Lower lobe of right lung (tissue), 2 donors: Measurements from ENCODE around the gene APOBEC3H. TPM values are rescaled to one million over a fixed set of nuclear protein-coding genes. Genes with fewer than 3 reads are reported as not detected.

Source experiments
- ATAC-seq, 2 donors: fragments of 200-7000 bp; cut with Tn5 transposase; one replicate each; pipeline ENCODE4 v1.9.1; 2020 to 2022; ENCODE audit warnings: mild to moderate bottlenecking in 2 of 2, moderate library complexity in 2 of 2
- DNase-seq: peaks from one replicate; pipeline ENCODE4 v3.0.0-alpha.2; 2020
- H3K27ac ChIP-seq: fragments of 200-600 bp; one replicate; pipeline ENCODE4 v1.8.0; 2022
- H3K27me3 ChIP-seq: fragments of 200-600 bp; one replicate; pipeline ENCODE4 v1.8.0; 2022; ENCODE audit warnings: low read depth
- H3K36me3 ChIP-seq: fragments of 200-600 bp; one replicate; pipeline ENCODE4 v1.8.0; 2022; ENCODE audit warnings: mild to moderate bottlenecking
- H3K4me1 ChIP-seq: fragments of 200-600 bp; one replicate; pipeline ENCODE4 v1.8.0; 2022
- H3K4me3 ChIP-seq: fragments of 200-600 bp; one replicate; pipeline ENCODE4 v1.8.0; 2022; ENCODE audit warnings: mild to moderate bottlenecking
- H3K9me3 ChIP-seq: fragments of 200-600 bp; one replicate; pipeline ENCODE4 v1.8.0; 2022
- intact Hi-C: fragments of 100-400 bp; cut with DNase I; formaldehyde crosslinking; loops from one replicate; pipeline ENCODE4 v1.11.0; 2022
- total RNA-seq: library from RNA; stranded (reverse); fragmentation: NEBNext Ultra II Directional; extraction: Animal tissue kit (Norgen Biotek cat#: 25700); gene quantifications from one replicate; pipeline ENCODE4 v1.2.1, GENCODE V29; 2021
- TF ChIP-seq, protein P1 (sequence below): fragments of 200-600 bp; IDR thresholded peaks from one replicate; pipeline ENCODE4 v1.8.0; 2022; ENCODE audit warnings: antibody characterized with exemption, mild to moderate bottlenecking
- donor health status: DM: no; HTN: yes; CAD: no; lungs with severe emphysema.

The APOBEC3H gene
- total RNA-seq, 1 donor from 2014 or later = 1.9 TPM

DNA sequence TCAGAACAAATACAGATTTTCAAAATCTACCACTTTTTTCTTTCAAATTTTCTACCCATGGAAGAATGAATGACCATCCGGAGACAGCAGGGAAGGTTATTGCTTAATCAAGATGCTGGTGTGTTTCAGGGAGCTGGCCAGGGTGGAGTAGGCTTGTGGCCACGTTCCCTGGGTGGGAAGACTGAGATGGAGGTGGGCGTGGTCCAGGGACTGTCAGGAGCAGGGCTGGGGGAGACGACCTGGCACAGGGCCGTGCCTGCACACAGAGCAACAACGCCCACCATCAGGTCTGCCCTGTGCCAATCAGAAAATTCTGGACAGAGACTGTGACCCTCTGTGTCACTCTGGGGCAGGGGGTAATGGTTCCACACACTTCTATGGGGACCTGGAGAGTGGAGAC is 7.1 kb upstream of the APOBEC3H start:
- DNase-seq (no peak), ATAC-seq (no peak)
- peak overlapping the region; percentile 39 for H3K27ac ChIP-seq
- peaks cover 9% of the 10 kb centered on the region for H3K4me1 ChIP-seq
- intact Hi-C loops = no loop called here
- no peaks in the 10 kb centered on the region for H3K9me3 ChIP-seq
- H3K4me3 ChIP-seq = no peak overlapping the region
- no peaks in the 10 kb centered on the region for H3K36me3 ChIP-seq
- TF ChIP-seq, protein P1, sequence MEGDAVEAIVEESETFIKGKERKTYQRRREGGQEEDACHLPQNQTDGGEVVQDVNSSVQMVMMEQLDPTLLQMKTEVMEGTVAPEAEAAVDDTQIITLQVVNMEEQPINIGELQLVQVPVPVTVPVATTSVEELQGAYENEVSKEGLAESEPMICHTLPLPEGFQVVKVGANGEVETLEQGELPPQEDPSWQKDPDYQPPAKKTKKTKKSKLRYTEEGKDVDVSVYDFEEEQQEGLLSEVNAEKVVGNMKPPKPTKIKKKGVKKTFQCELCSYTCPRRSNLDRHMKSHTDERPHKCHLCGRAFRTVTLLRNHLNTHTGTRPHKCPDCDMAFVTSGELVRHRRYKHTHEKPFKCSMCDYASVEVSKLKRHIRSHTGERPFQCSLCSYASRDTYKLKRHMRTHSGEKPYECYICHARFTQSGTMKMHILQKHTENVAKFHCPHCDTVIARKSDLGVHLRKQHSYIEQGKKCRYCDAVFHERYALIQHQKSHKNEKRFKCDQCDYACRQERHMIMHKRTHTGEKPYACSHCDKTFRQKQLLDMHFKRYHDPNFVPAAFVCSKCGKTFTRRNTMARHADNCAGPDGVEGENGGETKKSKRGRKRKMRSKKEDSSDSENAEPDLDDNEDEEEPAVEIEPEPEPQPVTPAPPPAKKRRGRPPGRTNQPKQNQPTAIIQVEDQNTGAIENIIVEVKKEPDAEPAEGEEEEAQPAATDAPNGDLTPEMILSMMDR = no peak
- H3K27me3 ChIP-seq = peaks cover 9% of the 10 kb centered on the region

GRCh38 chr22:39090426-39091064 is 6.5 kb upstream of the APOBEC3H start:
- Histone ChIP-seq H3K27ac (peak overlapping the region; percentile 56), H3K36me3 (no peaks in the 10 kb centered on the region)
- intact Hi-C loops = no loop called here

DNA sequence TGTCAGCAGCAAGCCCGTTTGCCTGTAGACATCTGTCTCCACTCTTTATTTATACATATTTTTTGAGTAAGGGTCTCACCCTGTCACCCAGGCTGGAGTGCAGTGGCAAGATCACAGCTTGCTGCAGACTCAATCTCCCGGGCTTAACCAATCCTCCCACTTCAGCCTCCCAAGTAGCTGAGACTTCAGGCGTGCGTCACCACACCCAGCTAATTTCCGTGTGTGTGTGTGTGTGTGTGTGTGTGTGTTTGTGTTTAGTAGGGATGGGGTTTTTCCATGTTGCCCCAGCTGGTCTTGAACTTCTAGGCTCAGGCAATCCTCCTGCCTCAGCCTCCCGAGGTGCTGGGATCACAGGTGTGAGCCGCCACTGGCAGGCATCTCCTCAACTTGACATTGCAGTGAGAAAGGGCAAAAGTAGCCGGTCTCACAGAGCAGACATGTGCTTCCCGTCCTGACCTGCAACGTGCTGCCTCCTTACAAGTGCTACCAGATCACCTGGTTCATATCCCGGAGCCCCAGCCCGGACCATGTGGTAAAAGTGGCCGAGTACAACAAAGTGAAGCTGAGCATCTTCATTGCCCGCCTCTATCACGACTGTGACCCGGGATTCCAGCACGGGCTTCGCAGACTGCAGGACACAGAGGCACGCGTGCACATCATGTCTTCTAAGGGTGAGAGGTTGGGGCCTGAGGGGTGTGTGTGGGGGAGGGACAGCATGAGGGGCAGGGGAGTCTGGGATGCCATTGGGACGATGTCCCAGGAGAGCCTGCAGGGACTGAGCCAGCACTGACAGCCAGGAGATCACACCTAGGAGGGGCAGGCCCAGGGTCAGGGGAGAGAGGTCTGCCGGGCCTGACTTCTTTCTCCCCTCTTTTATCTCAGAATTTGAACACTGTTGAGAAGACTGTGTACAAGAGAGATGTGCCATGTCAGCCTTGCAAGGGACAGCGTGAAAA is 5.6 kb upstream of the APOBEC3H start:
- H3K9me3 ChIP-seq = no peaks in the 10 kb centered on the region
- H3K4me3 ChIP-seq = no peak overlapping the region
- DNase-seq (no peak), ATAC-seq (no peak)
- H3K27me3 ChIP-seq = peaks cover 9% of the 10 kb centered on the region
- peaks cover 15% of the 10 kb centered on the region for H3K4me1 ChIP-seq
- intact Hi-C loops = no loop called here
- H3K36me3 ChIP-seq = no peaks in the 10 kb centered on the region
- TF ChIP-seq, protein P1 = no peak
- peak overlapping the region; percentile 56 for H3K27ac ChIP-seq

More at GRCh38 chr22:39090426-39091064, 6.5 kb upstream of the APOBEC3H start:
- H3K9me3 ChIP-seq = no peaks in the 10 kb centered on the region
- DNase-seq (peak; percentile 60), ATAC-seq (peak; percentile 70 to 71)
- H3K4me1 ChIP-seq = peaks cover 9% of the 10 kb centered on the region
- H3K27me3 ChIP-seq = peaks cover 9% of the 10 kb centered on the region
- no peak overlapping the region for H3K4me3 ChIP-seq
- TF ChIP-seq, protein P1 = no peak

DNA sequence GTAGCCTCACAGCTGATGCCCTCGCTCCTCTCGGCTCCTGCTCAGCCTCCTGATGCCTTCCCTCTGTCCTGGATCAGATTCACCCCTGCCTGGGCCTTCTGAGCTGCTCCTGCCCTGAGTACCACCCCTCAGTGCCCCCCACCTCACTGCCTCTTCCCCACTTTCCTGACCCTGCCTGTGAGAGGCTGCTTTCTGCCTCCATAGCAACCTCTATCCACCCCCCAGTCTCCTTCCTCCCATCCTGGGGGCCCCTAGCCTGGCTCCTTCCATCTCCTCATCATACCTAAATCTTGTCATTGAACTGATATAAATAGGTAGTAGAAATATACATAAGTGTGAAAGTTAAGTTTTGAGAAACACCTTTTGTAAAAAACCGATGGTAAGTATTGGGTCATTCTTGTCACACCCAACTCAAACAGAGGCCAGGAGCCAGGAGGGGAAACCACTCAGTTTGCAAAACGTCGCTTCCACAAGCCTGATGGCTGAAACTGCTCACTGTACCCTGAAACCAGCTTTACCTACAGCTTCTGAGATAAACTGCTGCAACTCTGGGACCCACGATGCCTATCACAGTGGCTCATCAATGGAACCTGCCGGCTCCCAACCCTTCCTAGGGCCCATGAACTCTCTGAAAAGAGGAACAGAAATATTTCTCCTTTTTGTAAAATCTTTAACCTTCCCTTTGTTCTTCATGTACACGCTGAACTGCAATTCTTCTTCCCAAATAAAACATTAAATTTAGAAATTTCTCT is 4.8 kb upstream of the APOBEC3H start:
- intact Hi-C loops = no loop called here
- H3K9me3 ChIP-seq = no peaks in the 10 kb centered on the region
- H3K4me3 ChIP-seq = no peak overlapping the region
- H3K27ac ChIP-seq = peak overlapping the region; percentile 56
- no peak for ATAC-seq
- TF ChIP-seq, protein P1 = no peak
- H3K27me3 ChIP-seq = peaks cover 9% of the 10 kb centered on the region
- H3K36me3 ChIP-seq = no peaks in the 10 kb centered on the region
- peaks cover 23% of the 10 kb centered on the region for H3K4me1 ChIP-seq
- peak; percentile 6 for DNase-seq

DNA sequence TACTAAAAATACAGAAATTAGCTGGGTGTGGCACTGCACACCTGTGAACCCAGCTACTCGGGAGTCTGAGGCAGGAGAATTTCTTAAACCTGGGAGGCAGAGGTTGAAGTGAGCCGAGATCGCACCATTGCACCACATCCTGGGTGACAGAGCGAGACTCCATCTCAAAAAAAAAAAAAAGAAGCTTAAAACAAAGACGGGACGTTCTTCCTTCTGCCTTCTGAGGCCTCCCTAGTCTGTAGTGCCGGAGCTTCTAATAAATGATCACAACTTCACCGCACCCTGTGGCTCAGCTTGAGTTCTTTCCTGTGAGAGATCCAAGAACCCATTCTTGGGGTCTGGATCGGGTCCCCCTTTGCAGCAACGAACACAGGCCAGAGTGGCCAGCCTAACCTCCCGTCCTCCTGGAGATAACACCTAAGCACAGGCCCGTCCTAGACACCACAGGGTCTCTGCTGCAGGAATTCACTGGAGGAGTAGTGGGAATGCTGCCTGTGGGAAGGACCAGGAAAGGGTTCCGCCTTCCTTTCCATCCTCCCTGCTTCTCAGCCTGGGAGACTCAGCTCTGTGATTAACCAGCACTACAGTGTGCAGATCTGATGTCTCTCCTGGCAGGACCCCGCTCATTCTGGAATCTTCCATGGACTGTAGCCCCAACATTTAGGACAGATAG is 2.2 kb upstream of the APOBEC3H start:
- intact Hi-C loops = no loop called here
- Histone ChIP-seq H3K27ac (peak overlapping the region; percentile 11), H3K4me3 (no peak overlapping the region), H3K4me1 (peaks cover 28% of the 10 kb centered on the region), H3K27me3 (peaks cover 9% of the 10 kb centered on the region), H3K9me3 (no peaks in the 10 kb centered on the region), H3K36me3 (no peaks in the 10 kb centered on the region)
- ATAC-seq (no peak), DNase-seq (no peak)
- TF ChIP-seq, protein P1 = no peak
